Ammon's horn (tissue), 1 donor: ENCODE measurements around the gene EEFSEC.

Source experiments
- DNase-seq: peaks from one replicate; pipeline ENCODE4 v3.0.0-alpha.2; 2016; ENCODE audit warnings: low spot score

Gene EEFSEC

GRCh38 chr3:128334086-128334645 is 180.9 kb downstream of the EEFSEC start:
- DNase-seq: no peak

GRCh38 chr3:128334766-128335165 is 181.5 kb downstream of the EEFSEC start:
- DNase-seq: no peak

- DNase-seq: peak; percentile 32
Observed at GRCh38 chr3:128335621-128336296, 182.5 kb downstream of the EEFSEC start.

- no peak for DNase-seq
Observed at GRCh38 chr3:128336337-128337156, 183.3 kb downstream of the EEFSEC start.

- DNase-seq: no peak
Observed at GRCh38 chr3:128337305-128337704, 184.0 kb downstream of the EEFSEC start.

GRCh38 chr3:128338536-128339330 is 185.5 kb downstream of the EEFSEC start:
- DNase-seq: no peak

- no peak for DNase-seq
Observed at GRCh38 chr3:128339491-128340012, 186.3 kb downstream of the EEFSEC start.

GRCh38 chr3:128340198-128340903 is 187.1 kb downstream of the EEFSEC start:
- no peak for DNase-seq

GRCh38 chr3:128340904-128341555 is 187.7 kb downstream of the EEFSEC start:
- DNase-seq: no peak

GRCh38 chr3:128341659-128342395 is 188.5 kb downstream of the EEFSEC start:
- no peak for DNase-seq

- no peak for DNase-seq
Observed at GRCh38 chr3:128342701-128343180, 189.5 kb downstream of the EEFSEC start.

GRCh38 chr3:128343287-128344051 is 190.2 kb downstream of the EEFSEC start:
- no peak for DNase-seq

GRCh38 chr3:128344052-128344735 is 190.9 kb downstream of the EEFSEC start:
- DNase-seq: no peak

- no peak for DNase-seq
Observed at GRCh38 chr3:128345196-128345595, 191.9 kb downstream of the EEFSEC start.

GRCh38 chr3:128346562-128346961 is 193.3 kb downstream of the EEFSEC start:
- DNase-seq: no peak

GRCh38 chr3:128347282-128347681 is 194.0 kb downstream of the EEFSEC start:
- no peak for DNase-seq

- no peak for DNase-seq
Observed at GRCh38 chr3:128348075-128348474, 194.8 kb downstream of the EEFSEC start.

- no peak for DNase-seq
Observed at GRCh38 chr3:128348805-128349531, 195.7 kb downstream of the EEFSEC start.
